ENCODE results near the gene PARD3.

DNA sequence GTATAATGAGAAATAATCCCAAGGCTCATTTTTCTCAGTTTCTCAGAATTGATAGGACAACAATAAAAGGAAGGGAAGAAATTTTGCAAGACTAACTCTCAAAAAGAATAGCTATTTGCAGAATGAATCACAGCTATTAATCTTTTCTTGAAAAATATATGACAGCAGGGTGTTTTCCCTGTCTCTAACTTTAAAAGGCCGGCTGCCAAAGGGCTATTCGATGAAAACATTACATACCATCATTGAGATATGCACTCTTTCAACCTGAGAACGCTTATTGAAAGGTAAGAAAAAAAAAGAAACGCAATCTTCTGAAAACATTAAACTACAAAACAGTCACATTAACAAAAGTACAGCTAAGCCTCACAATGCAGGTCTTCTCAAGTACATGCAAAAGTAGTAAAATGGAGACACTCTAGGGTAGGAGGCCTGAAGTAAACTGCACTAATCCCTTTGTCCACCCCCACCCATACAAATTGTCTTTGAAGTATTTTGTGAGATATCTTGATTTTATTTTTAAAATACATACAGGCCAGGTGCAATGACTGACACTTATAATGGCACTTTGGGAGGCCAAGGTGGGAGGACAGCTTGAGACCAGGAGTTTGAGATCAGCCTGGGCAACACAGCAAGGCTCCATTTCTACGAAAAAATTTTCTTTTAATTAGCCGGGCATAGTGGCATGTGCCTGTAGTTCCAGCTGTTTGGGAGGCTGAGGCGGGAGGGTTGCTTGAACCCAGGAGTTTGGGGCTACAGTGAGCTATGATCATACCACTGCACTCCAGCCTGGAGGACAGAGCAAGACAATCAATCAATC, 83.0 kb downstream of the PARD3 start:
- no peak for TF ChIP-seq POLR2A (IDR thresholded peaks at IDR 0.05; ENCODE audit: low read depth, low read length)
- TF ChIP-seq CBFB (IDR thresholded peaks at IDR 0.05; ENCODE audit: low read depth): no peak
- TF ChIP-seq, protein P1, sequence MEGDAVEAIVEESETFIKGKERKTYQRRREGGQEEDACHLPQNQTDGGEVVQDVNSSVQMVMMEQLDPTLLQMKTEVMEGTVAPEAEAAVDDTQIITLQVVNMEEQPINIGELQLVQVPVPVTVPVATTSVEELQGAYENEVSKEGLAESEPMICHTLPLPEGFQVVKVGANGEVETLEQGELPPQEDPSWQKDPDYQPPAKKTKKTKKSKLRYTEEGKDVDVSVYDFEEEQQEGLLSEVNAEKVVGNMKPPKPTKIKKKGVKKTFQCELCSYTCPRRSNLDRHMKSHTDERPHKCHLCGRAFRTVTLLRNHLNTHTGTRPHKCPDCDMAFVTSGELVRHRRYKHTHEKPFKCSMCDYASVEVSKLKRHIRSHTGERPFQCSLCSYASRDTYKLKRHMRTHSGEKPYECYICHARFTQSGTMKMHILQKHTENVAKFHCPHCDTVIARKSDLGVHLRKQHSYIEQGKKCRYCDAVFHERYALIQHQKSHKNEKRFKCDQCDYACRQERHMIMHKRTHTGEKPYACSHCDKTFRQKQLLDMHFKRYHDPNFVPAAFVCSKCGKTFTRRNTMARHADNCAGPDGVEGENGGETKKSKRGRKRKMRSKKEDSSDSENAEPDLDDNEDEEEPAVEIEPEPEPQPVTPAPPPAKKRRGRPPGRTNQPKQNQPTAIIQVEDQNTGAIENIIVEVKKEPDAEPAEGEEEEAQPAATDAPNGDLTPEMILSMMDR (IDR thresholded peaks at IDR 0.05 in 2 of 3, conservative IDR thresholded peaks at IDR 0.05 in 1 of 3; ENCODE audit: control insufficient read depth in 2 of 3, extremely low read depth in 1 of 3, insufficient read depth in 1 of 3, low read depth in 3 of 3, low read length in 3 of 3): no peak

Data from GM12878 (cell line).